Measurements from ENCODE around the gene NUCB1. TPM values are rescaled to one million over a fixed set of nuclear protein-coding genes. Genes with fewer than 3 reads are reported as not detected.
A peak's percentile ranks its signal among the peaks of the same experiment; 100 is the strongest.

The NUCB1 gene
- total and polyA plus RNA-seq, 9 of the 15 experiments (the other 6 are each of a cell fraction or from before 2014, with no cell fraction given): 3.1 to 153 (median 71.7) TPM

DNA sequence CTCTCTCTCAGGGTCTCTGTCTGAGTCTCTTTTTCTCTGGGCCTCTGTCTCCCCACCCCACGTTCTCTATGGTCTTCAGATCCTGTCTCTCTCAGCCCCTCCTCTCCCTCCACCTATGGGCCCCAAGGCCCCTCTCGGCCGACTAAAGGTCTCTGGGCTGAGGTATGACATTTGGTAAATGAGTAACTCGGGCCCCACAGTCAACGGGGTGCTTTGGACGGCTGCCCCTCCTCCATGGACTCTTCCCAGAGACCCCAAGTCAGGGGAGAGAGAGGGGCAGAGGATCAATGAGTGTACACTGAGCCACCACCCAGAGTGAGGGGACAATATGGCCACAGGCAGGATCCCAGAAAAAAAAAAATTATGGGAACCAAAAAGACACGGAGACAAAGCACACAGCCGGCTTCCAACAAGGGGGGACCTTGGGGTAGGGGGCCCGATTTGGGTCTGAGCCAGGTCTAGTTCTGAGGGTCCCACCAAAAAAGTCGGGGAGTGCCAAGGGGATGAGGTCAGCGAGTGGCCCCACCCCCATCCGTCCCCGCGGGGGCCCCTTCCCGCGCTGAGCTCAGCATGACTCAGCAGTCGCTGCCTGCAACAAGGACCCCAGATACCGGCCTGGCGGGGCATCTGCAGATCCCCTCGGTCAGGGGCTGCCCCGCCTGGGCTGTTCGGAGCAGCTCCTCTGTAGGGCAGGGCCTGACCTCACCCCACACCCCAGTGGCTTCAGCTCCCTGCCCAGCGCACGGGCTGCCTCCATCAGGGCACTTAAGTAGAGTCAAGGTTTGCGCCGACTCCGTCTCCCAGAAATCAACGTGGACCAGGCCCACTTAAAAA lies 63.5 kb downstream of the NUCB1 start (continued):
- TF ChIP-seq, protein P1, sequence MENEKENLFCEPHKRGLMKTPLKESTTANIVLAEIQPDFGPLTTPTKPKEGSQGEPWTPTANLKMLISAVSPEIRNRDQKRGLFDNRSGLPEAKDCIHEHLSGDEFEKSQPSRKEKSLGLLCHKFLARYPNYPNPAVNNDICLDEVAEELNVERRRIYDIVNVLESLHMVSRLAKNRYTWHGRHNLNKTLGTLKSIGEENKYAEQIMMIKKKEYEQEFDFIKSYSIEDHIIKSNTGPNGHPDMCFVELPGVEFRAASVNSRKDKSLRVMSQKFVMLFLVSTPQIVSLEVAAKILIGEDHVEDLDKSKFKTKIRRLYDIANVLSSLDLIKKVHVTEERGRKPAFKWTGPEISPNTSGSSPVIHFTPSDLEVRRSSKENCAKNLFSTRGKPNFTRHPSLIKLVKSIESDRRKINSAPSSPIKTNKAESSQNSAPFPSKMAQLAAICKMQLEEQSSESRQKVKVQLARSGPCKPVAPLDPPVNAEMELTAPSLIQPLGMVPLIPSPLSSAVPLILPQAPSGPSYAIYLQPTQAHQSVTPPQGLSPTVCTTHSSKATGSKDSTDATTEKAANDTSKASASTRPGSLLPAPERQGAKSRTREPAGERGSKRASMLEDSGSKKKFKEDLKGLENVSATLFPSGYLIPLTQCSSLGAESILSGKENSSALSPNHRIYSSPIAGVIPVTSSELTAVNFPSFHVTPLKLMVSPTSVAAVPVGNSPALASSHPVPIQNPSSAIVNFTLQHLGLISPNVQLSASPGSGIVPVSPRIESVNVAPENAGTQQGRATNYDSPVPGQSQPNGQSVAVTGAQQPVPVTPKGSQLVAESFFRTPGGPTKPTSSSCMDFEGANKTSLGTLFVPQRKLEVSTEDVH (IDR thresholded peaks at IDR 0.05; ENCODE audit: low read depth, partially characterized antibody): peak; percentile 88
- TF ChIP-seq CBX3 (IDR thresholded peaks at IDR 0.05; ENCODE audit: borderline replicate concordance in 1 of 2, low read length in 2 of 2) (peak in 1 of 2 experiments; percentile 18; a peak in 1 of 3 replicates), ZBTB7A (IDR thresholded peaks at IDR 0.05; ENCODE audit: borderline replicate concordance, control insufficient read depth, low read depth, low read length) (peak; percentile 98), ZNF507 (tag; conservative IDR thresholded peaks at IDR 0.05) (no peak), GABPB1 (CRISPR knock-in tag; IDR thresholded peaks at IDR 0.05) (peak; percentile 61; the same call in 1 of the 2 replicates), MBD1 (CRISPR knock-in tag; IDR thresholded peaks at IDR 0.05) (no peak), ZSCAN32 (CRISPR knock-in tag; IDR thresholded peaks at IDR 0.05) (0 out of 2 replicates have a peak, but pooled peaks have one; percentile 0), IFI16 (CRISPR knock-in tag; IDR thresholded peaks at IDR 0.05) (no peak), HOMEZ (CRISPR knock-in tag; IDR thresholded peaks at IDR 0.05) (peak; percentile 26; the same call in 1 of the 2 replicates), ZNF76 (CRISPR knock-in tag; IDR thresholded peaks at IDR 0.05; ENCODE audit: borderline replicate concordance) (no peak), ZFP36 (IDR thresholded peaks at IDR 0.05; ENCODE audit: low read depth, low read length, partially characterized antibody) (no peak), NBN (IDR thresholded peaks at IDR 0.05; ENCODE audit: low read depth) (0 out of 2 replicates have a peak, but pooled peaks have one; percentile 32), ADNP (tag; IDR thresholded peaks at IDR 0.05) (no peak), CBFB (CRISPR knock-in tag; IDR thresholded peaks at IDR 0.05) (no peak), HMG20A (CRISPR knock-in tag; conservative IDR thresholded peaks at IDR 0.05) (no peak), ZNF431 (CRISPR knock-in tag; IDR thresholded peaks at IDR 0.05) (0 out of 2 replicates have a peak, but pooled peaks have one; percentile 29), NCOA4 (IDR thresholded peaks at IDR 0.05; ENCODE audit: partially characterized antibody) (peak; percentile 21), ZNF436 (CRISPR knock-in tag; IDR thresholded peaks at IDR 0.05) (no peak), CBX5 (IDR thresholded peaks at IDR 0.05; ENCODE audit: borderline replicate concordance, low read depth) (no peak)
- TF ChIP-seq, protein P2, sequence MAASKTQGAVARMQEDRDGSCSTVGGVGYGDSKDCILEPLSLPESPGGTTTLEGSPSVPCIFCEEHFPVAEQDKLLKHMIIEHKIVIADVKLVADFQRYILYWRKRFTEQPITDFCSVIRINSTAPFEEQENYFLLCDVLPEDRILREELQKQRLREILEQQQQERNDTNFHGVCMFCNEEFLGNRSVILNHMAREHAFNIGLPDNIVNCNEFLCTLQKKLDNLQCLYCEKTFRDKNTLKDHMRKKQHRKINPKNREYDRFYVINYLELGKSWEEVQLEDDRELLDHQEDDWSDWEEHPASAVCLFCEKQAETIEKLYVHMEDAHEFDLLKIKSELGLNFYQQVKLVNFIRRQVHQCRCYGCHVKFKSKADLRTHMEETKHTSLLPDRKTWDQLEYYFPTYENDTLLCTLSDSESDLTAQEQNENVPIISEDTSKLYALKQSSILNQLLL (CRISPR knock-in tag; IDR thresholded peaks at IDR 0.05; ENCODE audit: borderline replicate concordance): no peak
